HuH-7.5 (cell line): ENCODE data around the gene KRT78.

ENCODE experiments used
- DNase-seq: peaks from one replicate; pipeline ENCODE4 v3.0.0; 2011; ENCODE audit warnings: low spot score

KRT78 gene

DNA sequence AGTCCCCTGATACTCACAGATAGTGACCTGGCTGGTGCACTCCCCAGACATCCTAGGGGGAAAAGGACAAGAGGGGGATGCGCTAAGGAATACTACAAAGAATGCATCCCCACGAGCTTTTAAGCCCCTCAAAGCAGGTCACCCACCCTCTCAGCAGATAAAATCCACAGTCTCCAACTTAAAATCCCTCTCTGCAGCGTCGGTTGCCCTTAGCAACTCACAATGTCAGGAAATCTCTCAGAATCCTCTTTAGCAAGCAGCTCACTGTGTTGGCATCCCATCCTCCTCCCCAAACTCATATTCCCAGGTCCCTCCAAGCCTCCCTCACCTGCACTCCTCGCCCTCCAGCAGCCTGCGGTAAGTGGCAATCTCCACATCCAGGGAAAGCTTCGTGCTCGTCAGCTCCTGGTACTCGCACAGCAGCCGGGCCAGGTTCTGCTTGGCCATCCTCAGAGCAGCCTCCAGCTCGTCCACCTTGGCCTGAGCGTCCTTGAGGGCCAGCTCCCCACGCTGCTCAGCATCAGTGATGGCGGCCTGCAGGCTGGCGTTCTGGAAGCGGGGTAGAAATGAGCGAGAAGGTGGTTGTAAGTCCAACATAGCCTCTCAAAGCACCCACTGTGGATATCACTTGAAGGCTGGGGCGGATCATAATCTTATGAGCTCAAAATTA is 9.2 kb downstream of the KRT78 start:
- no peak for DNase-seq

DNA sequence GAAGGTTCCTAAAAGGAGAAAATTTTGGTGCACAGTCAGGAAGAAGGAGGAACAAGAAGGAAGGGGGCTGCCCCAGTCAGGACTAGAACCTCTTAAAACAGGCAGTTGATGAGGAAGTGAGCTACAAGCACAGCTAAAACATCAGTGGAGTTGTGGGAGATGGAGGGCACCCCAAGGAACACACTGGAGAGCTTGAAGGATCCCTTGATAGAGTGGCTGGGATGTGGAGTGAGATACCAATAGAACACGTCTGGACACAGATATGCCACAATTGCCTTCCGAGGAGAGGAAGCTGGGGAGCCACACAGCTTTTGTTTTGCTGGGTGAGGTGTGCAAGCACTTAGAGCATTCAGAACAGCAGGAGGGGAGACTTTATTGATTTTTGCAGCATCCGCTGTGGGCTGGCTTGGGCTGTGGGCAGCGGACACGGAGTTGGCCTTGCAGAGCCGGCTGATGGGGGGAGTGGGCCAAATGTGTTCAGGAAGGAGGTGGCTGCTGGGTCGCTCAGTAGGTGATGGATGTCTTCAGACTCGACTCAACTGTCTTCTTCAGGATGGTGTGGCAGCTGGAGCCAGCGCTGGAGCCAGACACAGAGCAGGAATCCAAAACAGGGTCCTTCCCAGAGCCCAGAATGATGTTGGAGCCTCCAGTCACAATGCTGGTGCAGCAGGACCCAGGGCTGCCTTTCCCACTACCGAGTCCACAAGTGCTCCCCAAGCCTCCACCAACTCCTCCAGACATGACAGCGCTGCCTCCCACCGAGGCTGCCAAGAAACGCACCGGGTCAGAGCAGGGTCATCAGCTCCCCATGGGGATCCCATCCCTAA is 10.0 kb downstream of the KRT78 start:
- no peak for DNase-seq

DNA sequence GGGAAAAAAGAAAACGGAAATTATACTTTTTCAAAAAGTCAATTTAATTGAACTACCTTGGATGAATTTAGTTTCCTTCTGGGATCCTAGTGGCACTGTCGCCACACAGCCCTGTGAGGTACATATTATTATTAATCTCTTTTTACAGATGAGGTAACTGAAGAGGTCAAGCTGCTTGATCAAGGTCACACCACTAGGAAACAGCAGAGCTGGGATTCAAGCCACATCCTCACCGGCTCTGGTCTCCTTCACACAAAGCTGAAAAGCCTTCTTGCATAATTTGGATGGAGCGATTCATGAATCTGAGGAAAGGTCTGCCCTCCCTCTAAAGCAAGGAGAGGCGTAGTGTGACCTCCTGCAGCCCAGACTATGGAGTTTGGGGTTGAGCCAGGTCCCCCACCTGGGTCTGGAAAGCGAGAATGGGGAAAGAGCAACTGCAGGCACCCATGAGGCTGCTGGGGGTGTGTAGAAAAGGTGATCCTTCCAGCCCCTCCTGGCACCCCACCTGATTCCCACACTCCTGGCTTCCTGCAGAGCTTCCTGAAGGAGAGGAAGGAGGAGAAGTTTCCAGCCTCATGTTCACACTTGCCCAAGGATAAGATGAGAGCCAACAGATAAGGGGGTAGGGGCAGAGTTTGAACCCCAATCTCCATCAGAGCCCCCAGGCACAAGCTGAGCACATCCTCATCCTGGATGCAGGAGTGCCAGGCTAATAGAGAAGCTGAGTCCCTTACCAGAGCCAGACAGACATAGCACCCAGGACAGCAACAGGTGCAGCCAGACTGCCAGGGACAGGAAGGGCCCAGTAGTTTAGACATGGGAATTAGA is 10.8 kb downstream of the KRT78 start:
- DNase-seq: no peak

DNA sequence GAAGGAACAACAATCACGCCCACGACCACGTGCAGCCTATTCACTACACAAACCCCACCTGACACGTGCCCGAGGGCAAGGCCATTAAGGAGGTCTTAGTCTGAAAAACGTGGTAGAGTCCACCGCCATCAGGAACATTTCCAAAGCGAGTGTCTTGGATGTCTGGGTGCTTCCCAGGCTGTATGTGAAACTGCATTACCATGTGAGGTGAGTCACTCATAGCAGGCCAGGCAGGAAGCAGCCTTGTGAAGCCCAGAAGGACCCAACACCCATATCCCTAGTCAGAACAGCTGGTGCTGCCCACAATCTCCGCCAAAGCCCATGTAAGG is 11.4 kb downstream of the KRT78 start:
- DNase-seq: no peak

DNA sequence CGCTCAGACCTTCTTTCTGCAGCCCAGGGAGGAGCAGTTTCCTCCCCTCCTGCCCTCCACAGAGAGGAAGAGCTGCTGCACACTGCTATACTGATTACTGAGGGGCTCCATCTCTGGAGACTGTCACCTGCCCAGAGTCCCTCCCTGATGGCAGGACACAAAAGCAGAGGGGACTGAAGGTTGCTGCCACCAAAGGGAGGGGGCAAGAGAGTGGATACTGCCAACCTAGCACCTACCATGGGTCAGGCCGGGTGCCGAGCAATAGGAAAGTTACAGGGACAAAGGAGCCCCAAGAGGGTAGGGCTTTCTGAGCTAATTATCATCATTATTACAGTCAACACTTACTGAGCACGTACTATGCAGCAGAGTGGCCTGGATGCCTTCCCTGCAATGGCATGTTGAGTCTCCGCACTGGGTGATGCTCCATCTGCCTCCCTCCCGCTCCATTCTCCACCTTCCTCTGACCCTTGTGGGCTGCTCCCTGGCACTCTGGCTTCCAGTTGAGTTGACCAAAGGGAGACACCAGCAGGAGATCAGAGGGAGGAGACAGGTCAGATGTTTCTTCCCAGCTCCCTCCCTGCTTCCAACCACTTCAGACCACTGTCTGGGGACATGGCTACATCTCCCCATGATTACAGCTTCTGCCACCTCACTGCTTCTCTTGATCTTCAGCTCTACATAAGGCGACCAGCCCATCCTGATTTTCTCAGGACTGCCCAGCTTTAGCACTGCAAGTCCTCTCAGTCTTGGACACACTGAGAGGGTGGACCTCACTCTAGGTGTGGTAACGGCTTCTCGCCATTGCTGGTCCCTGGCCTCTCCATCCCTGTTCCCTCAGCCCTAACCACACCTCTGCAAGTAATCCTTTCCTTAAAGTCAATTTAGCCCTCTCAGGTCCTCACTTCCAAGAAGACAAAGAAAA is 12.0 kb downstream of the KRT78 start:
- no peak for DNase-seq

DNA sequence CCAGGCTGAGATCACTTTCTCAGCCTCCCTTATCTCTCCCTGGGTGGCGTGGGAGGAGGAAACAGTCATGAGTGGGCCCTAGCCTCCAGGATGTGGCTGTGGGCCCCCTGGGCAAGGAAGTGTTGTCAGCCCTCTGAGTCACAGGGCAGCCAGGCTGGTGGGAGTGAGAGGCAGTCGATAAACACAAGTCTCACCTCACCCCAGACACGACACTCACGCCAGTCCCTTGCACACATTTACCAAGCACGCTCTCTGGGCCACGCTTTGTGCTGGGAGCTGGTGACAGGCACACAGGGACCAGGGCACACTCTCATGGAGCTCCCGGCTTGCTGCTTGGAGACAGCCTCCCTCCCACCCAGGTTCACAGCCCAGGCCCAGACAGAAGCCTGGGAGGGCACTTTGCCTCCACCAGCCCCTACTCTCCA is 12.7 kb downstream of the KRT78 start:
- no peak for DNase-seq

DNA sequence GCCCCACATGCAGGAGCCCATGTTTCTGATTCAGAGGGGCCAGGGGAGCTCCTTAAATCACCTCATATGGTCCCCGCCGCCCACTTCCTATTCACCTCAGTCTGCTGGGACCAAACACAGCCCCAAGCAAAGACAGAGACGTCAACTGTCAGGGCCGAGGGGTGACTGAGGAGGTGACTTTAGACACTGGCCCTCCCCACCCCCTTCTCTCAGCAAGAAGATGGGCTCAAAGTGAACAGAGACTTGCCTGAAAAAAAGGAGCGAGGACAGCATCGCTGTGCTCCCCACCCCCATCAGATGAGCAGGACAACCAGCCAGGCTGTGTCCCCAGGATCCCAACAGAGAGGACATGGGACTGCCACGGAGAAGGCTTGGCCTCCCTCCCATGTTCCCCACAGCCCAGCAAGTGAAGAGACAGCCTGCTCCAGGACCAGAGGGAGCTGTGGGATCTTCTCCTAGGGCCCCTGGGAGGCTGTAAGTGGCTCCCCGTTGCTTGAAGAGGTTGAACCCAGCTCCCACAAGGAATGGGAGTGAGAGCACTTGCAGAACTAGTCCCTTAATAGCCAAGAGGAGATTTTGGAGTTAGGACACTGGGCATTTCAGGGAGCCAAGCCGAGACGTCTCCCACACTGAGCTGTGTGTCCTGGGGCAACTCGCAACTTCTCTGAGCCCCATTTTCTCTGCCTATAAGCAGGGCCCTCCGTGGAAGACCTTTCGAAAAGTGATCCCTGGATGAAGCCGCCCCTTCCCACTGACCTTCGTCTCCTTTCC is 13.3 kb downstream of the KRT78 start:
- DNase-seq: no peak

DNA sequence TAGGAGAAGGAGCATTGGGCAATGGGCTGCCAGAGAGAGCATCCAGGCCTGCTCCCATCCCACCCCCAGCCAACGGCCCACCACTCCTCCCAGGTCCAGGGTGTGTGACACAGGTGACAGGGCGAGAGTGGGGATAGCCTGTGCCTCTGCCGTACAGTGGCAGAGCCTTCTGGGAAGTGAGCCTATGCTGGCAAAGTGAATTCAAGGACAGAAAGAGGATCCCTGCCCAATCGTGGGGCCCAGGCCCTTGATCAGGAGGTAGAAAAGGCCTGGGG is 14.1 kb downstream of the KRT78 start:
- DNase-seq: no peak

DNA sequence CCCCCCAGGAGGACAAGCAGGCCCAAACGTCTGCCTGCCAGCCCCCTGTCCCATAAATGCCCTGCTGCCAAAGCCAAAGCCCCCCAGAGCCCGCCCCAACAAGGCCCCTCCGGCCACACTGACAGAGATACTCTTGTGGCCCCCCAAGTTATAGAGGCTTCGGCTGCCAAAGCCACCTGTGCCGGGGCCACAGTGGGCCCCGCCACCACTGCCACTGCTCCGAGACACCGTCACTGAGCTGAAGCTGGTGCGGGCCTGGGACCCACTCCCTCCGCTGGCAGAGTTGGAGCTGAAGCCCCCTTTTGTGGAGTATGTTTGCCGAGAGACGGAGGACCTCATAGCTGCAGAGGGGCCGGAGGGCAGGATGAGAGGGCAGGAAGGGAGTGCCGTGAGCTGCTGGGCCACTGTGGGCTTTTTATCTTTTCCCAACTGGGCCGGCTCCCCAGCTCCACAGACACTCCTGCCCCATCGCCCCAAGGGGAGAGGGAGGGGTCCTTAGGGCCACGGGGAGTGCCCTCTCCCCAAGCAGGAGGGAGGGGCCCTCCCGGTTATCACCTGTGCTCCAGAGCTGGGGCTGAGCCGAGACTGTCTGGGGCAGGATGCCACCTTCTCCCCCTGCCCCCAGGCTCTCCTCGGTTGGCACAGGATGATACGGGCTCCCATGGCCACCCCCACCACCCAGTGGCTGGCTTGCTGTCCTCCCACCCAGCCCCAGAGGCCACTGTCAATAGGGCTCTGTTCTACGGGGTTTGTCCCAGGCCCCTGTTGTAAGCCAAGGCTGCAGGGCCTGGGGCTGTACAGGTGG is 14.7 kb downstream of the KRT78 start, which contains the start of gene KRT79:
TSS of gene KRT79 (minus strand) at position 390 of the 805 bp plus-strand sequence. CDS start at position 339, 51 bp downstream.
- DNase-seq: no peak

DNA sequence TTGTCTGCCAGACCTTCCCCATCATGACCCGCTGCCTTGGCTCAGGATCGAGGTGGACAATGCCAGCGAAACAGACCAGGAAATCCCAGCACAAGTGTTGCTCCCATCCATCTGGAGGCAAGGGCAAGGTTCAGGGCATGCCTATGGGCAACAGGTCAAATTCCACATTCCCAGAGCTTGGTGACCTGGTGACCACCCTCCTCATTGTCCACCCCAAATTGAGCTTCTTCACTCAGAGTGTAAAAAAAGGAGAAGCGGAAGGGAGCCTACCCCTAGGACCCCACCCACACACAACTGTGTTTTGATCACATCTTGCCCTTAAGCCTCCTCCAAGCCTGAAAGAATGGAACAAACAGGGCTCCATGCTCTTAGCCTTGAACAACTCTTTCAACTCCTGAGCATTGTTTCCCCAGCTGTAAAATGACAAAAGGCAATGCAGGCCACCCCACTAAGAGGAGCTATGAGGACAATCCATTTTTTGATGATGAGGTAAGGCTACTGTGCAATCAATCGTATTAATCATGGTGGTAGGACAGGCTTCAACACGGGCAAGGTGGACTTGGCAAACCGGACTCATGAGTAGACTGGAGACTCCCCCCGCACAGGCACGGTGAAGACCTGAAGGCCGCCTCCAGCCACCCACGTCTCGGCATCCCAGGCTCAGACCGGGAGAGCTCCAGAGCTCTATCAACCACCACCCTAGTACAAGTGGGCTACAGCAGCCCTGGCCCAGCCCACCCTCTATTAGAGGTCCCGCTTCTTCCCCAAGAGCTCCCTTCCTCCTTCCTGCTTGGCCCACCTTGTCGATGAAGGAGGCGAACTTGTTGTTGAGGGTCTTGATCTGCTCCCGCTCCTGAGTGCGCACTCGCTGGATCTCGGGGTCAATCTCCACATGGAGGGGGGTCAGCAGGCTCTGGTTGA is 15.5 kb downstream of the KRT78 start:
- no peak for DNase-seq

DNA sequence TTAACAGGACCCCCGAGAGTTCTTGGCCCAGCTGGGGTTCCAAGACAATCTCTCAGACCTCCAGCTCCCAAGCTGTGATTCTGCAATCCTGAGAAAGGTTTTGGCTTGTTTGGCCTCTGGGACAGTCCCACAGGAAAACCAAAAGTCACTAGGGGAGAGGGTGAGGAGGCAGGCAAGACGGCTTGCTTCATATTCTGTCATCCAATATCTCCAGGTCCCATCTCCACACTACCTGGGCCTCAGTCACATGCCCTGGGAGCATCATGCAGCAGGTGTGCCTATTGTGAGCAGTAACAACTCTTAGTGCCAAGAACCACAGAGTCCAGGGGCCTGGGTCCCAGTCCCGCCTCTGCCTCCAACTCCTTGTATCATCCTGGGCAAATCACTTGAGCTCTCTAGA is 16.3 kb downstream of the KRT78 start:
- DNase-seq: no peak

DNA sequence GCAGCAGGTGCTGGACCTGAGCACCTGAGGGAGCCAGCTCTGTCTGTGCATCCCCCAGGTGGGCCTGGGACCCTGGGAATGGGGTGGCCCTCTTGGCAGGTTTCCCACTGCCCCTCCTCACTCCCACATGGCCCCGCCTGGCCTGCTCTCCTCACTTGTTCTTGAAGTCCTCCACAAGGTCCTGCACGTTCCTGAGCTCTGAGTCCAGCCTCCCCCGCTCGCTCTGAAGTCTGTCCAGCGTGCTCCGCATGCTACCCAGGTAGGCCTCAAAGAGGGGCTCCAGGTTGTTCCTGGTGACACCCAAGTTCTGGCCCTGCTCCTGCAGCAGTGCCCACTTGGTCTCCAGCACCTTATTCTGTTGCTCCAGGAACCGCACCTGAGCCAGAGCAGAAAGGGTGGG is 17.5 kb downstream of the KRT78 start:
- DNase-seq: no peak

DNA sequence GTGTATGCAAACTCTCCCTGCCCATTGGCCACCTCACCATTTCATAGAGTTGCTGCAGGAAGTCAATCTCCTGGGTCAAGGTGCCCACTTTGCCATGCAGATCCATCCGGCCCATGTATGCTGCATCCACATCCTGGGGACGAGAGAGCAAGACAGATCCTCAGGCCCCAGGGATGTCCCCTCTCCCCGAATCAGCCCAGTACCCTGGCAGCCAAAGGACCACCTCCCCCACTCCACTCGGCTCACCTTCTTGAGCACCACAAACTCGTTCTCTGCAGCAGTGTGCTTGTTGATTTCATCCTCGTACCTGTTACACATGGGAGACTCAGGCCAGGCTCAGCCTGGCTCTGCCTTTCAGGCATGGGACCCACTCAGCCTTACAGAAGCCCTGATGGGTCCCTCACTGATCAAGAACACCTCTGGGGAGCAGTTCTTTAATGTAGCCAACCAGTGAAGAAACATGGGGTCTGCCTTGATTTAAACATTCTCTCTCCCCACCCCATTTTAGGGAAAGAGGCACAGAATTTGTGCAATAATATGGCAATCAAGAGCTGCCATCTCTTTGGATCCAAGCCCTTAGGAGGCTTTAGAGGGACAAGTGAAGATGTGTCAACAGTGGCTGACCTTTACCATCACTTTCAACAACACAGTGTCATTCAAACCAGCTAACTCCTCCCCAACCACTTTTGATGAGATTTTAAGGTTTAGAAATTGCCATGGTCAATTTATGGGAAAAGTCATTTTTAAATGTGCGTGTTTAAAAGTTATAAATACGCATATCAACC is 18.6 kb downstream of the KRT78 start:
- DNase-seq: no peak

DNA sequence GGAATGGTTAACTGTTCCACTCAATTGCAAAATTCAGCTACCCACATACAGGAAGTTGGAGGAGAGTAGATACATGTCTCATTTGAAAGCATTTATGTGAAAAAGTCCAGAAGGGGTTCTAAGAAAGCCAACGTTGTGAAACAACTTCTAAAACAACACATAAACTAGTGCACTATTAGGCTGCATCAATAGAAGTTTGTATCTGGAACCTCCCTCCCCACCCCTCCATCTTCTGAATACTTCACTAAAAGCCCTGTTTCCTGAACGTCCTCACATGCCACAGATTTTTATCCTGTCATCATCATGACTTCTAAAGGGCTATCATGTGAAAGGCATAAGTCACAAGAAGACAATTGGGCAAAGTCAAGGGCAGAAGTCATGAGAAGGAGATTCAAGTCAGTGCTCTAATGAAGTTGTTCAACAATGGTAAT is 20.2 kb downstream of the KRT78 start:
- DNase-seq: no peak

DNA sequence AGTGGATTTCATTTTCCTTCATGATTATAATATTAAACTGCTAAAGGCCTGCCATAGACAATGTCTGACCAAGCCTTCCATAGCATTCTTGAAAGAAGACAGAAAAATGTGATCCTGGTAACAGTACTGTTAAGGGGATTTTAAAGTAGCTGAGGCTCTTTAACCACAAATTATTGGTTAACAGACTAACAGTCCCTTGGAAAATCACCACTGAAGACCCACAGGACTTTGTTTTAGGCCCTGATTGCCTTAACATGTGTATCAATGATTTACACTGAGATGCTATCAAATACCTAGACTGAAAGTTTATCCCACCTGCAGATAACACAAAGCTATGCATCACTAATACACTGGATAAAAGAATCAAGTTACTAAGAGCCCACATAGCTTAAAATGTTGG is 20.6 kb downstream of the KRT78 start:
- no peak for DNase-seq

DNA sequence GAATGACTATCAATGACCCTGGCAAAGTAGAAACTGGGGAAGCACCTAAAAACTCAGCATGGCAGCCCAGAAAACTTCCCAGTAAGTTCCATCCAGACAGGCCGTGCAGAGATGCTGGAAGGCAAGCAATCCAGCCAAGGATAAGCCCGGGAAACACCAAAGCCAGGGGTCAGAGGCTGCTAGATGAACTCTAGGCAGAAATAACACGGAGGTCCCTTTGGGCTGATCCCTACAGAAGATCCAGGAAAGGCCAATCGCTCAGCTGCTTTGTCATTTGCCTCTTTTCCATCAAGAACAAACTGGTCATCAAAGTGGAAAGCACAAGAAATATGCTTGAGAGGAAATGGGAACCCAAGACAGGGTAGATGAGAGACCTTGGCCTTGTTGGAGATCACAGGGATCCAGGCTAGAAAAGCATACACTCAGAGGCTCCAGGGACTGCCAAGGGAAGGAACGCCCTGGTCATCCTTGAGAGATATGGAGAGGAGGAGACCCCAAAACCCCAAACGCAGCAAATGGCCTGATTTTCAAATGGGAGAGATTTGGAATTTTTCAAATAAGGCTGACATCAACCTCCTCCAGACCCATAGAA is 21.2 kb downstream of the KRT78 start:
- DNase-seq: no peak

DNA sequence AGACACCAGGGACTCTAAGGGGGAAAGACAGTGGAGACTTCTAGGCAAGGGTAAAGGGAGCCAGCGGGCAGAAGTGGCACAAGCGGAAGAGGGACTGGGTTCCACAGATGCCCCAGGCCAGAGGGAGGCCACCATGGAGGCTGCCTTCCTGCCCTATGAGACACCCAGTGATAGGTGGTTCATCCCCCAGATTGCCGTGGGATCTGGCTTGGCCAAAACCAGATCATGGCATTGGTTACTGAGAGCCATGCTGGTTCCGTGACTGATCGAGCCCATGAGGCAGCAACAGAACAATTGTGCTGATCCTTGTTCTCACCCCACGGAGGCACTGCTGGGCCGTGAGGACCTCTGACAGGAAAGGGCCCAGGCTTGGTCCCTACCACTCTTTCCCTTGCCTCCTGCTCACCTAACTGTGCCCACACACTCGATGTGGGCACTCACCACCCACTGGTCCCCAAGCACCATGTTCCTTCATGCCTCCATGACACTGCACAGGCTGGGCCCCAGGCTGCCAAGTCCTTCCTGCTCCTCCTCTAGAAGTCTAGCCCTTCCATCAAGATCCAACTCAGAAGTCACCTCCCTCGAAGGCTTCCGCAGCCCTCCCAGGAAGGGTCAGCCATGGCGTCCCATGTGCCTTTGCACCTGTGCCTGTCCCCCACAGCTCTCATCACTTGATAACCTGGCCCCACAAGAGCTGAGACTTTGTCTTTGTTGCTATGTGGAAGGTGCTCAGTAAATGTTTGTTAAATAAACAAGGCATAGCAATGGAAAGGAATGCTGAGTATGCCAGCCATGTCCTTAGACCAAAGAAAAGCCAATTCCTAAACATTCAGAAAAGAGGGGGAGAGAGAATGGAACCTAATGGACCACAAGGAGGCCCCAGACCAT is 21.9 kb downstream of the KRT78 start:
- DNase-seq: no peak
